ENCODE measurements around the gene AKNA. TPM values are rescaled to one million over a fixed set of nuclear protein-coding genes. Genes with fewer than 3 reads are reported as not detected.

Gene AKNA
- total RNA-seq, 1 donor from 2014 or later: 55.0 TPM

- intact Hi-C loops (cut with DNase I): no loop called here
- Histone ChIP-seq H3K27ac (no peak overlapping the region), H3K36me3 (peaks cover 0 to 10% of the 10 kb centered on the region in 2 donors), H3K4me3 (no peak overlapping the region), H3K9me3 (no peaks in the 10 kb centered on the region), H3K27me3 (no peaks in the 10 kb centered on the region), H3K4me1 (peaks cover 3% of the 10 kb centered on the region)
- TF ChIP-seq POLR2AphosphoS5 (IDR thresholded peaks at IDR 0.05; ENCODE audit: insufficient read depth in 1 of 2, low read depth in 1 of 2): no peak
- TF ChIP-seq POLR2A (IDR thresholded peaks at IDR 0.05): no peak
- TF ChIP-seq CTCF (IDR thresholded peaks at IDR 0.05): no peak
- DNase-seq (ENCODE audit: extremely low spot score in 2 of 2): peak; percentile 40 to 81
Measured at GRCh38 chr9:114310471-114311450, 77.0 kb downstream of the AKNA start.

GRCh38 chr9:114309096-114309495 lies 78.7 kb downstream of the AKNA start:
- no peaks in the 10 kb centered on the region for H3K9me3 ChIP-seq
- H3K27me3 ChIP-seq: no peaks in the 10 kb centered on the region
- intact Hi-C loops (cut with DNase I): no loop called here
- H3K27ac ChIP-seq: no peak overlapping the region
- H3K4me3 ChIP-seq: no peak overlapping the region
- no peak for TF ChIP-seq CTCF (IDR thresholded peaks at IDR 0.05)
- TF ChIP-seq POLR2A (IDR thresholded peaks at IDR 0.05): no peak
- TF ChIP-seq POLR2AphosphoS5 (IDR thresholded peaks at IDR 0.05; ENCODE audit: insufficient read depth in 1 of 2, low read depth in 1 of 2): no peak
- peaks cover 0 to 10% of the 10 kb centered on the region in 2 donors for H3K36me3 ChIP-seq
- peak; percentile 55 to 69 for DNase-seq (ENCODE audit: extremely low spot score in 2 of 2)
- peaks cover 9% of the 10 kb centered on the region for H3K4me1 ChIP-seq

- peak; percentile 52 to 83 for DNase-seq (ENCODE audit: extremely low spot score in 2 of 2)
- peaks cover 0 to 10% of the 10 kb centered on the region in 2 donors for H3K36me3 ChIP-seq
- intact Hi-C loops (cut with DNase I): no loop called here
- H3K4me3 ChIP-seq: no peak overlapping the region
- H3K27ac ChIP-seq: no peak overlapping the region
- no peaks in the 10 kb centered on the region for H3K9me3 ChIP-seq
- H3K27me3 ChIP-seq: no peaks in the 10 kb centered on the region
- TF ChIP-seq CTCF (IDR thresholded peaks at IDR 0.05) (no peak), POLR2A (IDR thresholded peaks at IDR 0.05) (no peak), POLR2AphosphoS5 (IDR thresholded peaks at IDR 0.05; ENCODE audit: insufficient read depth in 1 of 2, low read depth in 1 of 2) (no peak)
- H3K4me1 ChIP-seq: peaks cover 9% of the 10 kb centered on the region
Measured at GRCh38 chr9:114308361-114308950, 79.3 kb downstream of the AKNA start.

GRCh38 chr9:114307899-114308267 lies 79.9 kb downstream of the AKNA start:
- intact Hi-C loops (cut with DNase I): no loop called here
- Histone ChIP-seq H3K4me1 (peaks cover 9% of the 10 kb centered on the region), H3K36me3 (peaks cover 0 to 10% of the 10 kb centered on the region in 2 donors), H3K9me3 (no peaks in the 10 kb centered on the region), H3K27me3 (no peaks in the 10 kb centered on the region), H3K4me3 (no peak overlapping the region), H3K27ac (no peak overlapping the region)
- no peak for TF ChIP-seq CTCF (IDR thresholded peaks at IDR 0.05)
- DNase-seq (ENCODE audit: extremely low spot score in 2 of 2): no peak

Measured in vagina (tissue), 2 donors.